Inflammatory macrophage (primary cell): ENCODE results near the gene SDK1.
"Not testable (repeated sequence)": the region's sequence is repeated elsewhere in the genome, so short reads cannot be mapped to it uniquely, and the experiment has no call there.

Source experiments
- DNase-seq, 2 donors: peaks; one replicate each; pipeline ENCODE4 v3.0.0-alpha.2; 2020 to 2022

The SDK1 gene

GRCh38 chr7:4080954-4081353 lies 779.9 kb downstream of the SDK1 start:
- no peak for DNase-seq

DNA sequence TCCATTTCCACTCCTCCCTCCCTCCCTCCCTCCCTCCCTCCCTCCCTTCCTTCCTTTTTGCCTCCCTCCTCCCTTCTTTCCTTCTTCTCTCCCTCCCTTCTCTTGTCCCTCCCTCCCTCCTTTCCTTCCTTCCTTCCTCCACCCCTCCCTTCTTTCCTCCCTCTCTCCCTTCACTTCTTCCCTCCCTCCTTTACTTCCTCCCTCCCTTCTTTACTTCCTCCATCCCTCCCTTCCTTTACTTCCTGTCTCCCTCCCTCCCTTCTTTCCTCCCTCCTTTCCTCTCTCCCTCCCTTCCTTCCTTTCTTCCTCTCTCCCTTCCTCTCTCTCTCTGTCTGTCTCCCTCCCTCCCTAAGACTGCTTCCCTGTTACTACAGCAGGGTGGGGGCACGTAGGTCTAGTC lies 782.5 kb downstream of the SDK1 start:
- no peak for DNase-seq

GRCh38 chr7:4084271-4084670 lies 783.2 kb downstream of the SDK1 start:
- no peak for DNase-seq

- no peak for DNase-seq
Measured at GRCh38 chr7:4085937-4086691, 785.1 kb downstream of the SDK1 start.

GRCh38 chr7:4086723-4087122 lies 785.7 kb downstream of the SDK1 start:
- DNase-seq: no peak

GRCh38 chr7:4091767-4092166 lies 790.7 kb downstream of the SDK1 start:
- no peak for DNase-seq

- DNase-seq: no peak
Measured at GRCh38 chr7:4093035-4093434, 792.0 kb downstream of the SDK1 start.

GRCh38 chr7:4093483-4093882 lies 792.4 kb downstream of the SDK1 start:
- DNase-seq: no peak

DNA sequence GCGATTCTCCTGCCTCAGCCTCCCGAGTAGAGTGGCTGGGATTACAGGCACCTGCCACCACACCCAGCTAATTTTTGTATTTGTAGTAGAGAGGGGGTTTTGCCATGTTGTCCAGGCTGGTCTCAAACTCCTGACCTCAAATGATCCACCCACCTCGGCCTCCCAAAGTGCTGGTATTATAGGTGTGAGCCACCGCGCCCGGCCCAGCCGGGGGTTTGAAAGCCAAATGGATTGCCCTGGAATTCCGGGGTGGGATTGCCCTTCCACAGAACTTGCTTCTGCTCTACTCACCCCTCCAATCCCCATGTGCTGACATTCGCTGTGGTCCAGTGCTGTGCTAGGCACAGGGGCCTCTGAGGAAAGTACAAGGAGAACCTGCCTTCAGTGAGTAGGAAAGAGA lies 793.1 kb downstream of the SDK1 start:
- DNase-seq: not testable (repeated sequence)

DNA sequence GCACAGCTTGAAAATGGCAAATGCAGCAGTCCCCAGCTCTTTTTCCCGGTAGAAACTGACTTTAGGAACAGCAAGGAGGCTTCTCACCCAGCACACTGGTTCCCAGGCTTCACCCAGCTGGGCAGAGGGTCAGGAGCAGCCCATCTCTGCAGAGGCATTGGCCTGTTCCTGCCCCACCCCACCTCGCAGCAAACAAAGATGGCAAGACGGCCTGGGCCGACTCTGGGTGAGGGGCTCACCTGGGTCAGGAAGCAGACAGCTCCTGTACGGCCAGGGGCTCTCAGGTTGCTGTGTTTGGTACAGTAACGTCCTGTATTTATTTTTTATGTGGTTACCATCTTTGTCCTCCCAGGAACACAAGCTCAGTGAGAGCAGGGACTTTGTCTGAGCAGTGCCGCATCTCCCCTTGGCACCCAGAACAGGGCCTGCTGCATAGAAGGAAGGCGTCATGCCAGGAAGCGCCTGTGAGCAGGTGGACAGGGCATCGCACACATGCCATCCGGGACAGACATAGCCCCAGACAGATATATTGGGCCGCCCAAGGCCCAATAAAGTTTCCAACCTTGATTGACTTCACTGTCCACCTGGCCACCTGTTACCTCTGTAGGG lies 796.1 kb downstream of the SDK1 start:
- no peak for DNase-seq

- no peak for DNase-seq
Measured at GRCh38 chr7:4098169-4098568, 797.1 kb downstream of the SDK1 start.

DNA sequence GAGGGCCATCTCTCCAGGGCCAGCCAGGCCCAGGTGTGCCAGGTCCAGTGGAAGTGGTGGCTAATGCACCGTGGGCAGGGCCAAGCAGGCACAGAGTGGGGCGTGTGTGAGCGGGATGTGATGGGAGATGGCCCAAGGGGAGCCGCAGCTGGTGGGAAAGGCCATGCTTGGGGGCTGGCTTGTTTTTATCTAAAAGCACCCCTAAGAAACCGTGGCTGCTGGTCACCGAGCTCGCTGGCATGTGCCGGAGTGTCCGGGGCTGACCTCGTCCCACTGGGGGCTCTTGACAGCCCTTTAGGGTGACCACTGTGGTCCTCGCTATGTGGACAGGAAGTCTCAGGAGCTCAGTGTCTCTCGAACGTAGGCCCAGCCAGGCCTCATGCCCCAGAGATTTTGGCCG lies 798.6 kb downstream of the SDK1 start:
- no peak for DNase-seq

DNA sequence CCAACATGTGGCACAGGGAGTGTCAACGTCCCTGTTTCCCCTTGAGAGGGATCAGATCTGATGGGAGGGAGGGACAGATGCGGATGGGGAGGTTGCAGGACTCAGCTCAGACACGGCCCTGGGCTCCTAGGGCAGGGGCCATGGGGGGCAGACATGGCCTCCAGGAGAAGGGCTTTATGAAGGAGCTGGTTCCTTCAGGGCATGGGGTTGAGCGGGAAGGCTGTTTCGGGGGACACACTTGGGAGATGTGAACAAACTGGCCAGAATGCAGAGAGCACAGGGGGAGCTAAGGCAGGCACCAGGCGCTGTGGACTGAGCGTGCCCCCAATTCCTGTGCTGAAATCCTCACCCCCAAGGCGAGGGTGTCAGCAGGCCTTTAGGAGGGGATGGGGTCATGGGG lies 799.1 kb downstream of the SDK1 start:
- no peak for DNase-seq

DNA sequence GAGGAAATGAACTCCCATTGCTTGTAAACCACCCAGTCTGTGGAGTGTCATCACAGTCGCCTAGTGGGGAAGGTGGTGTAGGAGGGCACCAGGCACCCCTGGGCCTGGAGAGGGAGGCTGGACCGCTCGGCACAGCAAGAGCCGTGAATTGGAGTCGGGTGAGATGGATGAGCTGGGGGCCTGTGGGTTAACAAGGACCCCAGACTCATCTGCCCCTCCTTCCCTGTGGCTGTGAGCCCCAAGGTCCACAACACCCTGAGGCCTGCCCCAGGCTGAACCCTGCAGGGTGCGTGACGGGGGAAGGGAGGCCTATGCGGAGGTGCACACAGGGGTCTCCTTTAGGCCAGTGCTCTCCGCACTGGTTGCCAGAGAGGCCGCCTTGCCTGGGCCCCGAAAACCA lies 799.6 kb downstream of the SDK1 start:
- DNase-seq: no peak

GRCh38 chr7:4102231-4102841 lies 801.3 kb downstream of the SDK1 start:
- no peak for DNase-seq

- DNase-seq: no peak
Measured at GRCh38 chr7:4103352-4104091, 802.5 kb downstream of the SDK1 start.

DNA sequence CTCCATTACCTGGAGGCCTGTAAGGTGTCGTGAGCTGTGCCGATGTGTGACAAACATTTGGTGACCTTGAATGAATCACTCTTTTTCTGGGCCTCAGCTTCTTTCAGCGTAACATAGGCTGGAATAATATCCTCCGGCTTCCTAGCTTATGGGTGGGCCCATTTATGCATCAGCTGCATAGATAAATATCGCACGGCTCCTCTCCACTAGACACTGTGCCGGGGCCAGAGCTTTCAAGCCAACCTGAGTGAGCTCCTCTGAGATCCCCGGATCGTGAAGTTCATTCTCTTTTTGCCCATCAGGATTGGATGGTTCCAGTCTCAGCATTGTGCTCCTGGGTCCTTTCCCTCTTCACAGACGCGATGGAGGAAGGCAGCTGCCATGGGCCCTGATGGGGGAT lies 806.8 kb downstream of the SDK1 start:
- no peak for DNase-seq

DNA sequence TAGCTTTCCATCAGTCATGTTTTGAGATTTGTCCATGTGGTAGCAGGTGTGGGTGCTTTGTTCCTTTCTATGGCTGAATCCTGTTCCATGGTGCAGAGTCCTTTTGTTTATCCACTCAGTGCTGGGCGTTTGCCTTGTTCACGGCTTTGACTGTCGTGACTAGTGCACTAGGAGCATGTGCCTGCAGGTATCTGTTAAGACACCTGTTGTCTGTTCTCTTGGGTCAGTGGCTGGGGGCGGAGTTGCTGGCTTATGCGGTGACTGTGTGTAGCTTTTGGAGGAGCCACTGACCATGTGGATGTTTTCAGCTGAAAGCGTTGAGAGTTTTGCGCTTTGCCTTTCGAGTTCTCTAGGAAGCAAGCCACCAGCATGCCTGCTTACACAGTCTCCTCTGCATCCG lies 807.9 kb downstream of the SDK1 start:
- no peak for DNase-seq

- DNase-seq: no peak
Measured at GRCh38 chr7:4109481-4110110, 808.5 kb downstream of the SDK1 start.

- no peak for DNase-seq
Measured at GRCh38 chr7:4110438-4110837, 809.4 kb downstream of the SDK1 start.

- DNase-seq: no peak
Measured at GRCh38 chr7:4111166-4111565, 810.1 kb downstream of the SDK1 start.

GRCh38 chr7:4113271-4113670 lies 812.2 kb downstream of the SDK1 start:
- no peak for DNase-seq

GRCh38 chr7:4113976-4114375 lies 812.9 kb downstream of the SDK1 start:
- no peak for DNase-seq
